IMR-90 (cell line): ENCODE results near the gene DGLUCY. TPM values are rescaled to one million over a fixed set of nuclear protein-coding genes. Genes with fewer than 3 reads are reported as not detected.

Experiments used
- ATAC-seq: fragments of 200-7000 bp; cut with Tn5 transposase; 2 replicates; pipeline ENCODE4 v1.9.1; 2020; ENCODE audit warnings: low read depth, mild to moderate bottlenecking, moderate library complexity
- BruUV-seq: library from RNA; stranded (reverse); fragments of 400-500 nt; replicated peaks from 2 replicates; lab custom pipeline; 2021; lab: Mats Ljungman, UMichigan
- CTCF ChIA-PET: fragments of 300-600 bp; formaldehyde crosslinking; extraction: SDS; loops from one replicate; lab custom pipeline; 2021; ENCODE audit warnings: antibody characterized with exemption; lab: Yijun Ruan, JAX
- POLR2A ChIA-PET: fragments of 300-600 bp; sonication (Branson Sonifier 250); formaldehyde crosslinking; loops from one replicate; lab custom pipeline; 2022; ENCODE audit warnings: antibody characterized with exemption; ENCODE audit not compliant: unreplicated experiment; lab: Charles Lee
- DNase-seq: peaks from one replicate; pipeline ENCODE4 v3.0.0; 2013
- H2AFZ ChIP-seq: replicated peaks from 2 replicates; pipeline ENCODE3; 2013; ENCODE audit warnings: low read length, mild to moderate bottlenecking; ENCODE audit not compliant: poor library complexity
- H2AK5ac ChIP-seq: 2 replicates; pipeline ENCODE4 v1.6.1; 2013; ENCODE audit warnings: low read depth, low read length, inconsistent platforms
- H2AK9ac ChIP-seq: replicated peaks from 2 replicates; pipeline ENCODE3; 2013; ENCODE audit warnings: mild to moderate bottlenecking, low read depth, low read length, moderate library complexity; ENCODE audit not compliant: poor library complexity
- H2BK120ac ChIP-seq: 2 replicates; pipeline ENCODE4 v1.6.1; 2013; ENCODE audit warnings: low read depth, low read length, inconsistent platforms
- H2BK15ac ChIP-seq: 3 replicates; pipeline ENCODE4 v1.6.1; 2013; ENCODE audit warnings: low read depth, low read length, inconsistent platforms
- H2BK20ac ChIP-seq: 2 replicates; pipeline ENCODE4 v1.6.1; 2013; ENCODE audit warnings: low read depth, mild to moderate bottlenecking, inconsistent platforms, low read length, moderate library complexity
- H2BK5ac ChIP-seq: 2 replicates; pipeline ENCODE4 v1.6.1; 2013; ENCODE audit warnings: mild to moderate bottlenecking, low read depth, low read length, inconsistent platforms; ENCODE audit not compliant: poor library complexity, severe bottlenecking
- H3K14ac ChIP-seq: replicated peaks from 2 replicates; pipeline ENCODE4 v1.6.1; 2013; ENCODE audit warnings: low read depth, low read length, inconsistent platforms
- H3K18ac ChIP-seq: 2 replicates; pipeline ENCODE4 v1.6.1; 2013; ENCODE audit warnings: low read depth, low read length, control low read depth
- H3K23ac ChIP-seq: 2 replicates; pipeline ENCODE4 v1.6.1; 2013; ENCODE audit warnings: low read depth, low read length, inconsistent platforms
- H3K27ac ChIP-seq: 2 replicates; pipeline ENCODE4 v1.5.1; 2013; ENCODE audit warnings: mild to moderate bottlenecking, control low read depth, low read length; ENCODE audit not compliant: insufficient read depth
- H3K27me3 ChIP-seq: 2 replicates; pipeline ENCODE4 v1.6.1; 2013; ENCODE audit warnings: low read length; ENCODE audit not compliant: control insufficient read depth, insufficient read depth
- H3K36me3 ChIP-seq: 2 replicates; pipeline ENCODE4 v1.6.1; 2013; ENCODE audit warnings: low read length, mixed read lengths; ENCODE audit not compliant: control insufficient read depth, insufficient read depth
- H3K4ac ChIP-seq: 2 replicates; pipeline ENCODE4 v1.6.1; 2013; ENCODE audit warnings: low read depth, low read length, inconsistent platforms
- H3K4me1 ChIP-seq: 2 replicates; pipeline ENCODE4 v1.6.1; 2013; ENCODE audit warnings: low read length, mixed read lengths; ENCODE audit not compliant: control insufficient read depth, insufficient read depth
- H3K4me2 ChIP-seq: 2 replicates; pipeline ENCODE4 v1.6.1; 2013; ENCODE audit warnings: low read depth, mild to moderate bottlenecking, control low read depth, low read length, moderate library complexity
- H3K4me3 ChIP-seq: 2 replicates; pipeline ENCODE4 v1.5.1; 2013; ENCODE audit warnings: low read depth, mild to moderate bottlenecking, control low read depth, low read length, moderate library complexity; ENCODE audit not compliant: insufficient read depth
- H3K56ac ChIP-seq: 2 replicates; pipeline ENCODE4 v1.6.1; 2013; ENCODE audit warnings: low read length, inconsistent platforms; ENCODE audit not compliant: insufficient read depth; ENCODE audit errors: extremely low read depth
- H3K79me1 ChIP-seq, 2 experiments: 2 replicates each; pipeline ENCODE4 v1.6.1; 2013; ENCODE audit warnings: low read length in 2 of 2, inconsistent platforms in 1 of 2, low read depth in 1 of 2
- H3K9ac ChIP-seq: 2 replicates; pipeline ENCODE4 v1.6.1; 2013; ENCODE audit warnings: low read depth, low read length, control low read depth
- H3K9me1 ChIP-seq: 2 replicates; pipeline ENCODE4 v1.6.1; 2013; ENCODE audit warnings: low read length, inconsistent platforms; ENCODE audit not compliant: insufficient read depth
- H3K9me3 ChIP-seq: 2 replicates; pipeline ENCODE4 v1.6.1; 2013; ENCODE audit warnings: low read length; ENCODE audit not compliant: control insufficient read depth, insufficient read depth
- H4K20me1 ChIP-seq: 2 replicates; pipeline ENCODE4 v1.6.1; 2013; ENCODE audit warnings: low read length, inconsistent platforms; ENCODE audit not compliant: insufficient read depth
- H4K5ac ChIP-seq: 2 replicates; pipeline ENCODE4 v1.6.1; 2013; ENCODE audit warnings: mild to moderate bottlenecking, low read depth, low read length, control low read depth
- H4K8ac ChIP-seq, 2 experiments: 2 replicates each; pipeline ENCODE4 v1.6.1; 2013; ENCODE audit warnings: low read depth in 2 of 2, low read length in 2 of 2, control low read depth in 1 of 2, inconsistent platforms in 1 of 2
- H4K91ac ChIP-seq: 2 replicates; pipeline ENCODE4 v1.6.1; 2013; ENCODE audit warnings: low read depth, low read length, inconsistent platforms; ENCODE audit not compliant: insufficient read depth
- BHLHE40 ChIP-seq: fragments of 150-350 bp; IDR thresholded peaks from 2 replicates; pipeline ENCODE4 v1.6.1; 2016; ENCODE audit warnings: mild to moderate bottlenecking, low read depth, low read length
- CEBPB ChIP-seq: IDR thresholded peaks from 2 replicates; pipeline ENCODE4 v1.6.1; 2012; ENCODE audit warnings: low read depth, low read length, improper control_type of control experiment
- CHD1 ChIP-seq: IDR thresholded peaks from 2 replicates; pipeline ENCODE4 v1.6.1; 2012; ENCODE audit warnings: low read depth, low read length, improper control_type of control experiment
- FOS ChIP-seq: fragments of 150-350 bp; IDR thresholded peaks from 2 replicates; pipeline ENCODE4 v1.6.1; 2016; ENCODE audit warnings: low read depth, low read length
- MAFK ChIP-seq: IDR thresholded peaks from 2 replicates; pipeline ENCODE4 v1.6.1; 2012; ENCODE audit warnings: low read depth, low read length, improper control_type of control experiment
- MAZ ChIP-seq: IDR thresholded peaks from 2 replicates; pipeline ENCODE4 v1.6.1; 2012; ENCODE audit warnings: low read depth, mild to moderate bottlenecking, low read length, improper control_type of control experiment, moderate library complexity, borderline replicate concordance
- MXI1 ChIP-seq: IDR thresholded peaks from 2 replicates; pipeline ENCODE4 v1.6.1; 2012; ENCODE audit warnings: low read depth, mild to moderate bottlenecking, low read length, moderate library complexity, borderline replicate concordance
- NFE2L2 ChIP-seq: fragments of 150-350 bp; IDR thresholded peaks from 2 replicates; pipeline ENCODE4 v1.6.1; 2016; ENCODE audit warnings: low read depth, mild to moderate bottlenecking, low read length
- POLR2A ChIP-seq: IDR thresholded peaks from 2 replicates; pipeline ENCODE4 v1.6.1; 2012; ENCODE audit warnings: mild to moderate bottlenecking, low read depth, low read length
- RAD21 ChIP-seq: IDR thresholded peaks from 2 replicates; pipeline ENCODE4 v1.6.1; 2012; ENCODE audit warnings: low read length, improper control_type of control experiment
- RCOR1 ChIP-seq: IDR thresholded peaks from 2 replicates; pipeline ENCODE4 v1.6.1; 2012; ENCODE audit warnings: mild to moderate bottlenecking, low read length, improper control_type of control experiment; ENCODE audit not compliant: insufficient replicate concordance
- RFX5 ChIP-seq: IDR thresholded peaks from 2 replicates; pipeline ENCODE4 v1.8.0; 2012; ENCODE audit warnings: low read depth, mild to moderate bottlenecking, low read length, moderate library complexity
- SMC3 ChIP-seq: fragments of 150-350 bp; IDR thresholded peaks from 2 replicates; pipeline ENCODE4 v1.6.1; 2016; ENCODE audit warnings: low read depth, mild to moderate bottlenecking, antibody characterized with exemption, low read length, moderate library complexity
- WGBS, 2 experiments: methylation state at CpG; one replicate each; pipeline versions ENCODE4 v1.1.5 to v1.1.7; 2013; ENCODE audit warnings: missing lambda C conversion rate in 2 of 2; ENCODE audit not compliant: insufficient read length in 1 of 2; ENCODE audit errors: extremely low coverage in 2 of 2; 5-methylcytosine and 5-hydroxymethylcytosine counted together
- dilution Hi-C: fragments of 300-500 bp; cut with HindIII; formaldehyde crosslinking; loops from one replicate; pipeline ENCODE4 v1.14.3; 2018; ENCODE audit warnings: low sequenced_read_pairs; ENCODE audit not compliant: unreplicated experiment
- in situ Hi-C: fragments of 300-500 bp; cut with MboI; formaldehyde crosslinking; loops from 3 replicates; pipeline ENCODE4 v1.14.3; 2019; ENCODE audit warnings: low sequenced_read_pairs, inconsistent platforms, mixed read lengths
- intact Hi-C: fragments of 100-400 bp; cut with micrococcal nuclease; formaldehyde crosslinking; loops from 2 replicates; pipeline ENCODE4 v1.10.0; 2022
- polyA plus RNA-seq, 3 experiments: library from polyadenylated mRNA; depleted of rRNA; stranded (reverse); fragments of >200 nt; gene quantifications; 2 replicates each; pipeline ENCODE4 v1.2.3, GENCODE V29; 2012; ENCODE audit warnings: low replicate concordance in 1 of 3
- total RNA-seq: library from RNA; depleted of rRNA; stranded (reverse); fragments of >200 nt; gene quantifications from 2 replicates; pipeline ENCODE4 v1.2.3, GENCODE V29; 2012
- TF ChIP-seq, protein P1 (sequence below): fragments of 150-350 bp; IDR thresholded peaks from 2 replicates; pipeline ENCODE4 v1.6.1; 2017; ENCODE audit warnings: mild to moderate bottlenecking, antibody characterized with exemption, low read length, low read depth
- TF ChIP-seq, protein P2 (sequence below): conservative IDR thresholded peaks from 2 replicates; pipeline ENCODE4 v1.5.1; 2012; ENCODE audit warnings: mild to moderate bottlenecking, low read depth, low read length, improper control_type of control experiment
- TF ChIP-seq, protein P3 (sequence below): fragments of 150-350 bp; IDR thresholded peaks from 2 replicates; pipeline ENCODE4 v1.6.1; 2016; ENCODE audit warnings: low read depth, mild to moderate bottlenecking, low read length, moderate library complexity, borderline replicate concordance

DGLUCY gene
- total and polyA plus RNA-seq, 2 of the 4 experiments (the other 2 are of a cell fraction), result 8.5 to 13.3 TPM

DNA sequence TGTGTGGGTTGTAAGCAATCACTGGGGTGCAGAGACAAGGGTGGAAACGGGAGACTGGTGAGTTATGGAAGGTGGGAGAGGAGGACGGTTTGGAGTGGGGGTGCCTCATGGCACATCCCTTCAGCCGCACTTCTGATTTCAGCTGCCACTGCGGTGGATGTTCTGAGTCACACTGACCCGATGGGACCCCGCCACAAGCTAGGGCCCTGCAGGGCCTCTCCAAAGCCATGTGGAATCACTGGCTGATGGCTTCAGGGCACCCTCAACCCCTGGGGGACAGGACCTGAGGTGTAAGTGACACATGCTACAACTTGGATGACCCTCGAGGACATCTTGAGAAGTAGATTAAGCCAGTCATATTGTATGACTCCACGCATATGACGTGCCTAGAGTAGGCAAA, 77.0 kb downstream of the DGLUCY start:
- H3K79me1 ChIP-seq, result no peaks in the 10 kb centered on the region
- BruUV-seq, result no TSS peak
- ChIA-PET POLR2A (no interaction called here), CTCF (no interaction called here)
- H4K5ac ChIP-seq, result no peak overlapping the region
- H3K9ac ChIP-seq, result no peak overlapping the region
- TF ChIP-seq BHLHE40 (no peak), POLR2A (no peak), MAFK (no peak), FOS (no peak), MAZ (no peak), RAD21 (no peak), RFX5 (no peak), CHD1 (no peak), MXI1 (no peak), NFE2L2 (no peak), CEBPB (no peak), SMC3 (no peak), RCOR1 (no peak)
- TF ChIP-seq, protein P1, sequence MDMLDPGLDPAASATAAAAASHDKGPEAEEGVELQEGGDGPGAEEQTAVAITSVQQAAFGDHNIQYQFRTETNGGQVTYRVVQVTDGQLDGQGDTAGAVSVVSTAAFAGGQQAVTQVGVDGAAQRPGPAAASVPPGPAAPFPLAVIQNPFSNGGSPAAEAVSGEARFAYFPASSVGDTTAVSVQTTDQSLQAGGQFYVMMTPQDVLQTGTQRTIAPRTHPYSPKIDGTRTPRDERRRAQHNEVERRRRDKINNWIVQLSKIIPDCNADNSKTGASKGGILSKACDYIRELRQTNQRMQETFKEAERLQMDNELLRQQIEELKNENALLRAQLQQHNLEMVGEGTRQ, result no peak
- TF ChIP-seq, protein P2, sequence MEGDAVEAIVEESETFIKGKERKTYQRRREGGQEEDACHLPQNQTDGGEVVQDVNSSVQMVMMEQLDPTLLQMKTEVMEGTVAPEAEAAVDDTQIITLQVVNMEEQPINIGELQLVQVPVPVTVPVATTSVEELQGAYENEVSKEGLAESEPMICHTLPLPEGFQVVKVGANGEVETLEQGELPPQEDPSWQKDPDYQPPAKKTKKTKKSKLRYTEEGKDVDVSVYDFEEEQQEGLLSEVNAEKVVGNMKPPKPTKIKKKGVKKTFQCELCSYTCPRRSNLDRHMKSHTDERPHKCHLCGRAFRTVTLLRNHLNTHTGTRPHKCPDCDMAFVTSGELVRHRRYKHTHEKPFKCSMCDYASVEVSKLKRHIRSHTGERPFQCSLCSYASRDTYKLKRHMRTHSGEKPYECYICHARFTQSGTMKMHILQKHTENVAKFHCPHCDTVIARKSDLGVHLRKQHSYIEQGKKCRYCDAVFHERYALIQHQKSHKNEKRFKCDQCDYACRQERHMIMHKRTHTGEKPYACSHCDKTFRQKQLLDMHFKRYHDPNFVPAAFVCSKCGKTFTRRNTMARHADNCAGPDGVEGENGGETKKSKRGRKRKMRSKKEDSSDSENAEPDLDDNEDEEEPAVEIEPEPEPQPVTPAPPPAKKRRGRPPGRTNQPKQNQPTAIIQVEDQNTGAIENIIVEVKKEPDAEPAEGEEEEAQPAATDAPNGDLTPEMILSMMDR, result no peak
- TF ChIP-seq, protein P3, sequence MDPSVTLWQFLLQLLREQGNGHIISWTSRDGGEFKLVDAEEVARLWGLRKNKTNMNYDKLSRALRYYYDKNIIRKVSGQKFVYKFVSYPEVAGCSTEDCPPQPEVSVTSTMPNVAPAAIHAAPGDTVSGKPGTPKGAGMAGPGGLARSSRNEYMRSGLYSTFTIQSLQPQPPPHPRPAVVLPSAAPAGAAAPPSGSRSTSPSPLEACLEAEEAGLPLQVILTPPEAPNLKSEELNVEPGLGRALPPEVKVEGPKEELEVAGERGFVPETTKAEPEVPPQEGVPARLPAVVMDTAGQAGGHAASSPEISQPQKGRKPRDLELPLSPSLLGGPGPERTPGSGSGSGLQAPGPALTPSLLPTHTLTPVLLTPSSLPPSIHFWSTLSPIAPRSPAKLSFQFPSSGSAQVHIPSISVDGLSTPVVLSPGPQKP, result no peak
- no peak overlapping the region for H3K56ac ChIP-seq
- H2BK5ac ChIP-seq, result no peak overlapping the region
- intact Hi-C loops (no loop called here), dilution Hi-C loops (no loop called here), in situ Hi-C loops (no loop called here)
- H2AK9ac ChIP-seq, result peak overlapping the region; percentile 65
- no peak overlapping the region for H3K4me3 ChIP-seq
- no peak for DNase-seq
- 100% methylated on average over 2 of the region's 9 CpGs; no CpG with 5 or more reads in 1 of the 2 experiments for WGBS, 2 experiments
- H3K27me3 ChIP-seq, result no peaks in the 10 kb centered on the region
- H2AFZ ChIP-seq, result no peak overlapping the region
- H3K4ac ChIP-seq, result no peak overlapping the region
- no peak for ATAC-seq
- no peak overlapping the region for H3K14ac ChIP-seq
- H2BK15ac ChIP-seq, result no peak overlapping the region
- no peak overlapping the region for H4K91ac ChIP-seq
- H2BK20ac ChIP-seq, result no peak overlapping the region
- H3K36me3 ChIP-seq, result peaks cover 16% of the 10 kb centered on the region; the same call in 1 of the 2 replicates
- H4K8ac ChIP-seq, result no peak overlapping the region
- peaks cover 8% of the 10 kb centered on the region for H3K9me1 ChIP-seq
- no peak overlapping the region for H2AK5ac ChIP-seq
- peaks cover 3% of the 10 kb centered on the region; the same call in 1 of the 2 replicates for H4K20me1 ChIP-seq
- no peak overlapping the region for H3K27ac ChIP-seq
- H3K4me2 ChIP-seq, result no peak overlapping the region
- H3K18ac ChIP-seq, result no peak overlapping the region
- no peak overlapping the region for H2BK120ac ChIP-seq
- no peak overlapping the region for H3K23ac ChIP-seq
- H3K9me3 ChIP-seq, result no peaks in the 10 kb centered on the region
- H3K4me1 ChIP-seq, result peaks cover 3% of the 10 kb centered on the region; the same call in 1 of the 2 replicates
